ENCODE measurements around the gene UBE2L3.
"Not testable (repeated sequence)": the region's sequence is repeated elsewhere in the genome, so short reads cannot be mapped to it uniquely, and the experiment has no call there.

The UBE2L3 gene

GRCh38 chr22:21573293-21573734 lies 5.8 kb downstream of the UBE2L3 start:
- no peak for DNase-seq

- no peak for DNase-seq
Measured at GRCh38 chr22:21573750-21574494, 6.4 kb downstream of the UBE2L3 start.

GRCh38 chr22:21579474-21579851 lies 11.9 kb downstream of the UBE2L3 start:
- DNase-seq: no peak

- not testable (repeated sequence) for DNase-seq
Measured at GRCh38 chr22:21580623-21581007, 13.1 kb downstream of the UBE2L3 start.

GRCh38 chr22:21581009-21581713 lies 13.6 kb downstream of the UBE2L3 start:
- not testable (repeated sequence) for DNase-seq

- no peak for DNase-seq
Measured at GRCh38 chr22:21582801-21583740, 15.6 kb downstream of the UBE2L3 start.

GRCh38 chr22:21585389-21585788 lies 17.9 kb downstream of the UBE2L3 start:
- DNase-seq: no peak

GRCh38 chr22:21587803-21588611 lies 20.5 kb downstream of the UBE2L3 start:
- DNase-seq: no peak

- no peak for DNase-seq
Measured at GRCh38 chr22:21589396-21589795, 21.9 kb downstream of the UBE2L3 start.

GRCh38 chr22:21590809-21591641 lies 23.5 kb downstream of the UBE2L3 start:
- no peak for DNase-seq

- DNase-seq: no peak
Measured at GRCh38 chr22:21591695-21592094, 24.2 kb downstream of the UBE2L3 start.

- DNase-seq: no peak
Measured at GRCh38 chr22:21592422-21592821, 24.9 kb downstream of the UBE2L3 start.

GRCh38 chr22:21593406-21594232 lies 26.1 kb downstream of the UBE2L3 start:
- DNase-seq: no peak

GRCh38 chr22:21594865-21595452 lies 27.4 kb downstream of the UBE2L3 start:
- DNase-seq: no peak

GRCh38 chr22:21596356-21597135 lies 29.0 kb downstream of the UBE2L3 start:
- DNase-seq: not testable (repeated sequence)

GRCh38 chr22:21598302-21598701 lies 30.8 kb downstream of the UBE2L3 start:
- no peak for DNase-seq

- DNase-seq: no peak
Measured at GRCh38 chr22:21599053-21599893, 31.8 kb downstream of the UBE2L3 start.

GRCh38 chr22:21602579-21602978 lies 35.1 kb downstream of the UBE2L3 start:
- DNase-seq: no peak
